GM12874 (cell line): Measurements from ENCODE around the gene IFFO2.

Source experiments
- TF ChIP-seq, protein P1 (sequence below): IDR thresholded peaks from 2 replicates; pipeline ENCODE4 v1.5.1; 2011; ENCODE audit warnings: low read depth, mild to moderate bottlenecking, control low read depth, low read length, moderate library complexity; ENCODE audit not compliant: insufficient read depth

Gene IFFO2

DNA sequence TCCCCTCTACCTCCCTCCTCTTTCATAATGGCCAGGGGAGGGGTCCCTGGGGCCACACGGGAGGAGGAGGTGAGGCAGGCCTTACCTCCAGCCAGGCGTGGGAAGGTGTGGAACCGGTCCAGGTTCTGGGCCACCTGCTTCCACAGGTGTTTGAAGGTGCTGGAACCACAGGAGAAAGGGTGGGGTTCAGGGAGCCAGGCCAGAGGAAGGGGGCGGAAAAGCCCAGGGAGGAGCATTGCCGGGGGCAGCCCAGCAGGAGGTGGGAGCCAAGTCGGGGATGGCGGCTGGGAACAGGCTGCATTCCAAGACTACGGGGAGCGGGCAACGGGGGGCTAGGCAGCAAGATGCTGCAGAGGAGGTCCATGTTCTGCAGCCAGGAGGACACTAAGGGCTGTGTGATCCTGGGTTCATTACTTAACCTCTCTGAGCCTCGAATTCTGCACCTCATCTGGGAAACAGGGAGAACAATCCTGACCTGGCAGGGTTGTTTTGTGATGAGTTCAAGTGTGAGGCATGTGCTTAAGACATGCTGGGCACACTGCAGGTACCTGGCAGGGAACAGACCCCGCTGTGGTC lies 77.2 kb downstream of the IFFO2 start:
- TF ChIP-seq, protein P1, sequence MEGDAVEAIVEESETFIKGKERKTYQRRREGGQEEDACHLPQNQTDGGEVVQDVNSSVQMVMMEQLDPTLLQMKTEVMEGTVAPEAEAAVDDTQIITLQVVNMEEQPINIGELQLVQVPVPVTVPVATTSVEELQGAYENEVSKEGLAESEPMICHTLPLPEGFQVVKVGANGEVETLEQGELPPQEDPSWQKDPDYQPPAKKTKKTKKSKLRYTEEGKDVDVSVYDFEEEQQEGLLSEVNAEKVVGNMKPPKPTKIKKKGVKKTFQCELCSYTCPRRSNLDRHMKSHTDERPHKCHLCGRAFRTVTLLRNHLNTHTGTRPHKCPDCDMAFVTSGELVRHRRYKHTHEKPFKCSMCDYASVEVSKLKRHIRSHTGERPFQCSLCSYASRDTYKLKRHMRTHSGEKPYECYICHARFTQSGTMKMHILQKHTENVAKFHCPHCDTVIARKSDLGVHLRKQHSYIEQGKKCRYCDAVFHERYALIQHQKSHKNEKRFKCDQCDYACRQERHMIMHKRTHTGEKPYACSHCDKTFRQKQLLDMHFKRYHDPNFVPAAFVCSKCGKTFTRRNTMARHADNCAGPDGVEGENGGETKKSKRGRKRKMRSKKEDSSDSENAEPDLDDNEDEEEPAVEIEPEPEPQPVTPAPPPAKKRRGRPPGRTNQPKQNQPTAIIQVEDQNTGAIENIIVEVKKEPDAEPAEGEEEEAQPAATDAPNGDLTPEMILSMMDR, result no peak

DNA sequence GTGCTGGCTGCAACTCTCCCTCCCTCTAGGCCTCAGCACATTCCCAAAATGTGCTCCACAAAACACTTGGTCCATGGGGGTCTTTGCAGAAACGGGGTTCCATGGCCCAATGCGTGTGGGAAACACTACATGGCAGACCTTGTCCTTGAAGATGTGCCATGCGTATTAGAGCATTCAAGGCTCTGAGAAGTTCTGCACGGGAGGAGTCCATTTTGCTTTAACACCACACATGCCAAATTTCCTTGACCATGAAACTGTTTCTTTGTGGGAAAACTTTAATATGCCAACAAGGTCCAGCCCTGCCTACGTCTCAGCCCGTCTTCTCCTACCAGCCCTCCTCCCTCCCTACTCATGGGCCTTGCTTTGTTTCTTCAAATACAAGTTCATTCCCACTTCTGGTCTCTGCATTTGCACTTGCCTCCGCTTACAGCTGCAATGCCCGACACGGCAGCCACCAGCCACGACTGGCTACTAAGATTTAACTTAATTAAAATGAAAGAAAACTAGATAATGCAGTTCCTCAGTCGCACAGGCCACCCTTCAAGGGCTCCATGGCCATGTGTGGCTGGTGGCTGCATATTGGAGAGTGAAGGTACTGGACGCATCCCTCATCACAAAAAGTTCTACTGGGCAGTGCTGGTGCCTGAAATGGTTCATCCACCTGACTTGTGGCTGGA lies 77.8 kb downstream of the IFFO2 start:
- TF ChIP-seq, protein P1, result no peak

DNA sequence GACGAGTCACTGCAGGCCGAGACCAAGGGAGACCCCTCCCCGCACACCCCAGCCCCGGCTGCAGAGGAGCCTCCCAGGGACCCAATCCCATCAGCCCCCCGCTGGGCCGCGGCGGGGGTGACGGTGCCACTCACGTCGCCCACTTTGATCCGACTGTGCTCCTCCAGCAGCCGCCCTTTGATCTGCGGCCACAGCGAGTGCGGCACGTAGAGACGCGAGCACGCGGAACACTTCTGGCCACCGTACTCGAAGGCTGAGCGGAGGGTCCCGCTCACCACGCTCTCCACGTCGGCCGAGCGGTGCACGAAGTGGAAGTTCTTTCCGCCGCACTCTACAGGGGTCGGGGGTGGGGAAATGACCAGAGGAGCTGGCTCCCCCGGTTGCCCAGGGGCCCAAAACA lies 79.2 kb downstream of the IFFO2 start:
- TF ChIP-seq, protein P1, result no peak

DNA sequence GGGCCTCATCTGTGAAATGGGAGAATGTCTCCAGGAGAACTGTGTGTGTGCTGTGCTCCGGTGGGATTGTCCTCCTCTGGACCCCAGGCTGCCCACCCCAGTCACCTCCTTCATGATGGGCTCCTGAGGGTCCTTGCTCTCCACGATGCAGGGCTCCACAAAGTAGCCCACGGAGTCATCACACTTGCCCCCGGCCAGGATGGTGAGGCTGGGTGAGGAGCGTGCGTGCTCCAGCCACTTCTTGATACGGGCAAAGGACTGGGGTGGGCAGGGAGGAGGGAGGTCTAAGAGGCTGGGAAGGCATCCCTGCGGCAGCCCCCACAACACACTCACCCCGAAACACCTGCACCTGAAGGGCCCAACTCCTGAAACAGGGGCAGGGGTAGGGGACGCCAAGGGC lies 80.3 kb downstream of the IFFO2 start:
- TF ChIP-seq, protein P1, result no peak

DNA sequence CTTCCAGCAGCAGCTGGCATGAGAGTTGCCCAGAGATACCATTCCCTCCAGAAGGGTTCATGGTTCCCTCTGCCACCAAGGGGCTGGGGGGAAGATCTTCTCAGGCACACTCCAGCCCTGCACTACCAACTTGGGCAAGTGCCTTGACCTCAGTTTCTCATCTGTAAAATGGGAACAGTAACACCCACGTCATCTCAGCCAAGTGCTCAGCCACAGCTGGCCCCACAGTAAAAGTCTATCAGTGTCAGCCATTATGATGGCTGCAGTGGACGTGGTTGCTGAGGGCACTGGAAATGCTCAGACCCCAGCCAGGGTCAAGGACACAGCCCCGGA lies 80.7 kb downstream of the IFFO2 start:
- TF ChIP-seq, protein P1, result no peak

DNA sequence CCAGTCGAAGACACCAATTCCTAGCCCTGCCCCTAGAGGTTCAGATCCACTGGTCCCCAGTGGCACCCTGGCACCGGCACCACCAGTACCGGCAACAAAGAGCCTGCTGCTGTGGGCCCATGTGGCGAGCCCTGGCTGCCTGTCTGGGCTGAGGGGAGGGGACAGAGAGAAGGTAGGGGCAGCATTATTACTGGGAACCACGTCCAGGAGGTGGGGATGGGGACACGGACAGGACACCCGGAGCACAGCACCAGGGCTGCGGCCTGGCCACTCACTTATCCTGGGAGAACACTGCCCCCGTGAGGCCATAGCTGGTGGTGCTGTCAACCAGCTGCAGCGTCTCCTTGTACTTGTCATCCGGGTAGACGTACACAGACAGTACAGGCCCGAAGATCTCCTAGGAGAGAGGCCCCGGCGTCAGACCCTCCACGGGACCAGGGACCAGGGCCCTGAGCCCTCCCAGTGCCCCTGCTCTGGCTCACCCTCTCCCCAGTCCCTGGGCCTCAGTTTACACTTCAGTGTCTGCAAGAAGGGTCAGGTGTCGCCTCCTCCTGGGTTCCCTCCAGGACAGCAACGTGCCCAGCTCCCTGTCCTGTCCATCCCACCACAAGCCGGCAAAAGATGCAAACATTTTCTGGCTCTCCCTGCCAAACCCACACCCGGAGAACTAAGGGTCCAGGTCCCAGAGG lies 81.2 kb downstream of the IFFO2 start:
- TF ChIP-seq, protein P1, result peak; percentile 85

DNA sequence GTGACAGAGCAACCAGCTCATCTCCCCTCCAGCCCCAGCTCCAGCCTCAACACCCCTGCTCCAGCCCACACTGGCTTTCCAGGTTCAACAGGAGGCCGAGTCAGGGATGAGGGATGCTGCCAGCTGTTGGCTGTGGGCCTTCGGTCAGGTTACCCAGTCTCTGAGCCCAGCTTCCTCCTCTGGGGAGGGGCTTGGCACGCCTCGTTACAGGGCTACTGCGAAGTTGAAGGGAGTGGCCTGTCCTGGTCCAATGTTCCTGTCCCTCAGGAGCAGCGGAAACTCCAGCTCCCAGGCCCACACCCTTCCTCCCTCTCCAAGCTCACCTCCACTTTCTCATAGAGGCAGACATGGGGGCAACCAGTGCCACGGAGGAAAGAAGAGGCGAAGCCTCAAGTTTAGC lies 81.9 kb downstream of the IFFO2 start:
- TF ChIP-seq, protein P1, result no peak
